Adrenal gland (tissue), 12 donors: ENCODE data around the gene ACTN1. TPM values are rescaled to one million over a fixed set of nuclear protein-coding genes. Genes with fewer than 3 reads are reported as not detected.
"Not testable (repeated sequence)": the region's sequence is repeated elsewhere in the genome, so short reads cannot be mapped to it uniquely, and the experiment has no call there.

ENCODE experiments used
- DNase-seq, 7 donors: peaks; one replicate each; pipeline ENCODE4 v3.0.0-alpha.2; 2019 to 2020
- H3K27ac ChIP-seq, 5 donors: fragments of 200-600 bp; sonication (generic) in 4 of 5; 1 replicate in 3 of 5; 2 replicates in 2 of 5; pipeline versions ENCODE4 v1.5.1 to v1.8.0; 2016 to 2020; ENCODE audit warnings: mild to moderate bottlenecking in 1 of 5
- H3K27me3 ChIP-seq: fragments of 200-600 bp; 2 replicates; pipeline ENCODE4 v1.8.0; 2021
- H3K36me3 ChIP-seq, 2 donors: fragments of 200-600 bp; replicated peaks in 1 of 2; 1 replicate in 1 of 2; 2 replicates in 1 of 2; pipeline versions ENCODE4 v1.5.1 to v1.8.0; 2018 to 2022
- H3K4me1 ChIP-seq, 2 donors: fragments of 200-600 bp; replicated peaks in 1 of 2; 1 replicate in 1 of 2; 2 replicates in 1 of 2; pipeline versions ENCODE4 v1.5.1 to v1.8.0; 2018 to 2021
- H3K4me3 ChIP-seq, 4 donors: fragments of 200-600 bp; sonication (generic) in 3 of 4; one replicate each; pipeline ENCODE4 v1.5.1; 2016 to 2018
- H3K9me3 ChIP-seq, 3 donors: fragments of 200-600 bp; sonication (generic) in 1 of 3; replicated peaks in 1 of 3; 1 replicate in 2 of 3; 2 replicates in 1 of 3; pipeline versions ENCODE4 v1.5.1 to v1.8.0; 2016 to 2021
- POLR2A ChIP-seq, 2 donors: fragments of 450-650 bp; IDR thresholded peaks; one replicate each; pipeline ENCODE4 v1.6.1; 2017; ENCODE audit warnings: antibody characterized with exemption in 2 of 2, mild to moderate bottlenecking in 2 of 2, moderate library complexity in 1 of 2
- WGBS, 4 donors: extraction: QIAGEN DNeasy Blood & Tissue Kit in 2 of 4; methylation state at CpG; one replicate each; pipeline versions ENCODE4 v1.1.5 to v1.1.7; 2013 to 2017; 5-methylcytosine and 5-hydroxymethylcytosine counted together
- intact Hi-C, 2 donors: fragments of 100-400 bp; cut with DNase I; formaldehyde crosslinking; loops; one replicate each; pipeline versions ENCODE4 v1.14.1 to v1.15.0; 2022 to 2023
- polyA plus RNA-seq, 3 donors: library from polyadenylated mRNA; stranded (reverse); fragments of 200-250 nt in 2 of 3; fragments of 350-450 nt in 1 of 3; fragmentation: Illumina TruSeq in 1 of 3; extraction: RNeasy Lipid Tissue Mini Kit (QIAGEN cat#74804) in 1 of 3; gene quantifications; one replicate each; pipeline ENCODE4 v1.2.3, GENCODE V29; 2013 to 2014
- total RNA-seq, 9 donors: library from RNA; depleted of rRNA in 4 of 9; stranded (reverse); fragments of >200 nt in 4 of 9; fragments of 120-200 nt in 1 of 9; fragmentation: NEBNext Ultra II Directional in 1 of 9; extraction: Animal tissue kit (Norgen Biotek cat#: 25700) in 1 of 9; gene quantifications; one replicate each; pipeline versions ENCODE4 v1.1.0 to v1.2.4, GENCODE V29; 2013 to 2023
- TF ChIP-seq, protein P1 (sequence below), 6 experiments: fragments of 450-650 bp in 4 of 6; fragments of 200-600 bp in 2 of 6; sonication (generic) in 1 of 6; IDR thresholded peaks; 1 replicate in 5 of 6; 2 replicates in 1 of 6; pipeline versions ENCODE4 v1.5.1 to v1.8.0; 2016 to 2021; ENCODE audit warnings: antibody characterized with exemption in 6 of 6, mild to moderate bottlenecking in 2 of 6, moderate library complexity in 1 of 6
- donor health status: healthy with polysubstance abuse.
- donor health status: Bipolar disorder and iron deficiency.
- donor health status: DM: yes; HTN: yes; CAD: no.
- donor health status: DM: no; HTN: no; CAD: no.
- donor health status: DM: no; HTN: no; CAD: no.
- donor health status: DM: yes; HTN: yes; CAD: no.

ACTN1 gene
- total and polyA plus RNA-seq, 12 donors = 11.6 to 180 (median 74.3) TPM

DNA sequence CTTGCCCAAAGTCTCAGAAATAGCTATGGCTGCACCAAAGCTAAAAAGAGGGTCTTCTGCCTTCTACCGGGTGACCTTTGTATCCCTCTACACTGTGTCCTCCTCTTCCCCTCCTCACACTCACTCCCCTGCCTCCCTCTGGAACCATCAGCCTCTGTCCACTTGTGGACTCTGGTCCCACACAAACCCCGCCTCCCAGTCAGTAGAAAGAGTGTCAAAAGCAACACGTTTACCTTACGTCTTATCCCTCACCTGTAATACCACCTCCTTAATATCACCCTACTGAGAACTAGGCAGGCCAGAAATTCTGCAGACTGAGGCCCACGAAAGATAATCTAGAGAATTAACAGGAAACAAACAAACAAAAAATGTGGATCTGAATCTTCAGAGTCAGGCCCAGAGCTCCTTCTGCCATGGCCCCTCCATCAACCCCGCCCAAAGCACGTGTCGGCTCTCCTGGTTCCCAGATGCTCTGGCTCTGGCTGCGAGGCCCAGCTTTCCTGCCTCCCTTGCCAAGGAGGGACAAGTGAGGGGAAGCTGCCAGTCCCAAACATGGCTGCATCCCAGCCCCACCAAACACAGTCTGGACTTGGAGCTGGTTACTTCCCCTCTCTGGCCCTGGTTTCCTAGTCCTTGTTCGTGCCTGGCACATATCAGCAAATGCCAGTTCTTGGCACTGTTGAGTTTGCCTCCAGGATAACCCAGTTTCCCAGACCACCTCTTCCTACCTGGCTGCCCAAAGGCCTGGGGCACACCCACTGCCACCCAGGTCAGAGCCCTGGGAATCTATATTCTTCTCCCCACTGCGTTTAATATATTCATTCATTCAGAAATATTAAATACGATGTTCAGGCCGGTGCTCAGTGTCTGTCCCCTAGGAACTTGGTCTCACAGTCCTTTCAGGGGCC lies 2.7 kb downstream of the ACTN1 start:
- Histone ChIP-seq H3K36me3 (peaks cover 0 to 12% of the 10 kb centered on the region in 2 donors), H3K27ac (peak overlapping the region in 4 of 5 donors; percentile 87 to 95 (median 92)), H3K4me1 (peaks cover 19 to 42% of the 10 kb centered on the region in 2 donors), H3K27me3 (no peaks in the 10 kb centered on the region), H3K9me3 (no peaks in the 10 kb centered on the region), H3K4me3 (peak overlapping the region in 1 of 4 donors; percentile 89)
- peak in 1 of 7 donors; percentile 35 for DNase-seq
- WGBS, 4 donors = 70 to 75% (median 73%) methylated on average over 13 of the region's 13 CpGs
- TF ChIP-seq, protein P1, sequence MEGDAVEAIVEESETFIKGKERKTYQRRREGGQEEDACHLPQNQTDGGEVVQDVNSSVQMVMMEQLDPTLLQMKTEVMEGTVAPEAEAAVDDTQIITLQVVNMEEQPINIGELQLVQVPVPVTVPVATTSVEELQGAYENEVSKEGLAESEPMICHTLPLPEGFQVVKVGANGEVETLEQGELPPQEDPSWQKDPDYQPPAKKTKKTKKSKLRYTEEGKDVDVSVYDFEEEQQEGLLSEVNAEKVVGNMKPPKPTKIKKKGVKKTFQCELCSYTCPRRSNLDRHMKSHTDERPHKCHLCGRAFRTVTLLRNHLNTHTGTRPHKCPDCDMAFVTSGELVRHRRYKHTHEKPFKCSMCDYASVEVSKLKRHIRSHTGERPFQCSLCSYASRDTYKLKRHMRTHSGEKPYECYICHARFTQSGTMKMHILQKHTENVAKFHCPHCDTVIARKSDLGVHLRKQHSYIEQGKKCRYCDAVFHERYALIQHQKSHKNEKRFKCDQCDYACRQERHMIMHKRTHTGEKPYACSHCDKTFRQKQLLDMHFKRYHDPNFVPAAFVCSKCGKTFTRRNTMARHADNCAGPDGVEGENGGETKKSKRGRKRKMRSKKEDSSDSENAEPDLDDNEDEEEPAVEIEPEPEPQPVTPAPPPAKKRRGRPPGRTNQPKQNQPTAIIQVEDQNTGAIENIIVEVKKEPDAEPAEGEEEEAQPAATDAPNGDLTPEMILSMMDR (IDR thresholded peaks at IDR 0.05) = no peak
- no peak for TF ChIP-seq POLR2A (IDR thresholded peaks at IDR 0.05)
- intact Hi-C loops = loop anchor here (5.0 to 10.0 kb wide), 4 partner anchors 62 to 128 kb away; no protein-coding TSS in a partner anchor

DNA sequence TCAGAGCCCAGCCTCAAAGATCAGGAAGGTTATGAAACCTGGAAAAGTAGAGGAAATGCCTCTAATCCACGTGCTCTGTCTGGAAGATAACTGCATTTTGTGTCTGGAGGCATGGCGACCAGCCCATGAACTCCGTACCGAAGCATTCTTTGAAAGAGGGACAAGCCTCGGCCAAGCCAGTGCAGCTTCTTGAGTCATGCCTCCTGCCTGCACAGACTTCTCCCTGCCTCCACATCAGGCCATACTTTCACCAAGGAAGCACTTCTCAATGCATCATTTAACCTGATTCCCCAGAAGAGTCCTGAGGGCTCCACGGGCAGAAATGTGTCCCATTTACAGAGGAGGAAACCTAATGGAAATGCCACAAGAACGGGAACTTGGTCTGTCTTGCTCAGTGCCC lies 3.4 kb downstream of the ACTN1 start:
- 35 to 58% (median 53%) methylated on average over 7 of the region's 7 CpGs for WGBS, 4 donors
- peaks cover 0 to 12% of the 10 kb centered on the region in 2 donors for H3K36me3 ChIP-seq
- no peaks in the 10 kb centered on the region for H3K27me3 ChIP-seq
- no peaks in the 10 kb centered on the region for H3K9me3 ChIP-seq
- intact Hi-C loops = loop anchor here (5.0 to 10.0 kb wide), 4 partner anchors 61 to 129 kb away; no protein-coding TSS in a partner anchor
- DNase-seq = peak in 4 of 7 donors; percentile 38 to 46 (median 41)
- H3K4me3 ChIP-seq = no peak overlapping the region
- peak overlapping the region in 2 of 5 donors; percentile 92 to 95 for H3K27ac ChIP-seq
- H3K4me1 ChIP-seq = peaks cover 19 to 42% of the 10 kb centered on the region in 2 donors
- TF ChIP-seq, protein P1 (IDR thresholded peaks at IDR 0.05) = no peak
- TF ChIP-seq POLR2A (IDR thresholded peaks at IDR 0.05) = no peak

- no peaks in the 10 kb centered on the region for H3K9me3 ChIP-seq
- peaks cover 0 to 12% of the 10 kb centered on the region in 2 donors for H3K36me3 ChIP-seq
- H3K27ac ChIP-seq = peak overlapping the region in 1 of 5 donors; percentile 95
- no peak for TF ChIP-seq POLR2A (IDR thresholded peaks at IDR 0.05)
- TF ChIP-seq, protein P1 (IDR thresholded peaks at IDR 0.05) = no peak
- 75 to 78% (median 77%) methylated on average over 5 to 6 of the region's 6 CpGs for WGBS, 4 donors
- H3K4me3 ChIP-seq = no peak overlapping the region
- no peaks in the 10 kb centered on the region for H3K27me3 ChIP-seq
- no peak for DNase-seq
- H3K4me1 ChIP-seq = peaks cover 14 to 44% of the 10 kb centered on the region in 2 donors
- intact Hi-C loops = loop anchor here (5.0 to 10.0 kb wide), 4 partner anchors 60 to 130 kb away; no protein-coding TSS in a partner anchor
Observed at GRCh38 chr14:68974759-68975347, 4.2 kb downstream of the ACTN1 start.

GRCh38 chr14:68973639-68974038 lies 5.5 kb downstream of the ACTN1 start:
- peaks cover 13 to 55% of the 10 kb centered on the region in 2 donors for H3K4me1 ChIP-seq
- WGBS, 4 donors = 91 to 97% (median 94%) methylated on average over 3 to 5 of the region's 5 CpGs; no CpG with 5 or more reads in 1 of the 4 donors
- no peaks in the 10 kb centered on the region for H3K9me3 ChIP-seq
- intact Hi-C loops = loop anchor here (10.0 kb wide), 3 partner anchors 59 to 131 kb away; no protein-coding TSS in a partner anchor
- DNase-seq = no peak
- no peak overlapping the region for H3K27ac ChIP-seq
- H3K27me3 ChIP-seq = no peaks in the 10 kb centered on the region
- TF ChIP-seq POLR2A (IDR thresholded peaks at IDR 0.05) = no peak
- TF ChIP-seq, protein P1 (IDR thresholded peaks at IDR 0.05) = no peak
- H3K4me3 ChIP-seq = no peak overlapping the region
- H3K36me3 ChIP-seq = peaks cover 0 to 12% of the 10 kb centered on the region in 2 donors

DNA sequence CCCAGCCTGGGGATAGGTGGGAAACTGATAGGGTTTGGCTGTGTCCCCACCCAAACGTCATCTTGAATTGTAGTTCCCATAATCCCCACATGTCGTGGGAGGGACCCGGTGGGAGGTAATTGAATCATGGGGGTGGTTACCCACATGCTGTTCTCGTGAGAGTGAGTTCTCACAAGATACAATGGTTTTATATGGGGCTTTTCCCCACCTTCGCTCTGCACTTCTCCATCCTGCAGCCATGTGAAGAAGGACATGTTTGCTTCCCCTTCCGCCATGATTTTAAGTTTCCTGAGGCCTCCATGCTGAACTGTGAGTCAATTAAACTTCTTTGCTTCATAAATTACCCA lies 5.9 kb downstream of the ACTN1 start:
- H3K27me3 ChIP-seq, H3K9me3 ChIP-seq, H3K4me3 ChIP-seq, H3K27ac ChIP-seq, DNase-seq: not testable (repeated sequence)
- 89 to 95% (median 92%) methylated on average over 4 to 6 of the region's 6 CpGs for WGBS, 4 donors
- Histone ChIP-seq H3K4me1 (peaks cover 13 to 59% of the 10 kb centered on the region in 2 donors), H3K36me3 (peaks cover 0 to 12% of the 10 kb centered on the region in 2 donors)
- intact Hi-C loops = loop anchor here (10.0 kb wide), 3 partner anchors 58 to 132 kb away; no protein-coding TSS in a partner anchor
